H1 (cell line): ENCODE measurements around the gene RAP1B. TPM values are rescaled to one million over a fixed set of nuclear protein-coding genes. Genes with fewer than 3 reads are reported as not detected.

Source experiments
- ASH2L ChIP-seq: fragments of 200-600, 300-600 bp; sonication (generic); IDR thresholded peaks from one replicate; pipeline ENCODE4 v1.7.1; 2017; ENCODE audit warnings: low read length
- BACH1 ChIP-seq: IDR thresholded peaks from 2 replicates; pipeline ENCODE4 v1.6.1; 2012; ENCODE audit warnings: low read length, improper control_type of control experiment
- CBX8 ChIP-seq: fragments of 300-800, 300-1000 bp; sonication (generic); IDR thresholded peaks from 2 replicates; pipeline ENCODE4 v1.7.1; 2016; ENCODE audit warnings: low read depth, low read length, borderline replicate concordance
- CHD1 ChIP-seq: IDR thresholded peaks from 2 replicates; pipeline ENCODE4 v1.6.1; 2012; ENCODE audit warnings: low read depth, low read length, improper control_type of control experiment
- E2F6 ChIP-seq: IDR thresholded peaks from 2 replicates; pipeline ENCODE4 v1.6.1; 2012; ENCODE audit warnings: inconsistent platforms
- EP300 ChIP-seq, 2 experiments: IDR thresholded peaks; 1 replicate in 1 of 2; 2 replicates in 1 of 2; pipeline ENCODE4 v1.6.1; 2011 to 2012; ENCODE audit warnings: low read depth in 2 of 2, low read length in 2 of 2, mild to moderate bottlenecking in 2 of 2, borderline replicate concordance in 1 of 2, inconsistent platforms in 1 of 2, moderate library complexity in 1 of 2
- EZH2 ChIP-seq: fragments of 200-600 bp; sonication (generic); IDR thresholded peaks from 2 replicates; pipeline ENCODE4 v1.7.1; 2012; ENCODE audit warnings: low read depth, mild to moderate bottlenecking, moderate library complexity, low read length, inconsistent platforms; ENCODE audit not compliant: severe bottlenecking
- FOSL1 ChIP-seq: IDR thresholded peaks from 2 replicates; pipeline ENCODE4 v1.6.1; 2011; ENCODE audit warnings: mild to moderate bottlenecking, low read depth, low read length, moderate library complexity; ENCODE audit not compliant: insufficient read depth
- HDAC2 ChIP-seq, 2 experiments: fragments of 300-600 bp in 1 of 2; sonication (generic) in 1 of 2; IDR thresholded peaks; 2 replicates each; pipeline ENCODE4 v1.6.1; 2011 to 2012; ENCODE audit warnings: low read depth in 2 of 2, low read length in 2 of 2, mild to moderate bottlenecking in 2 of 2, moderate library complexity in 2 of 2, borderline replicate concordance in 1 of 2, inconsistent platforms in 1 of 2
- JUN ChIP-seq: IDR thresholded peaks from 2 replicates; pipeline ENCODE4 v1.6.1; 2011; ENCODE audit warnings: low read depth, mild to moderate bottlenecking, improper control_type of control experiment, low read length
- KDM5A ChIP-seq: fragments of 200-600 bp; IDR thresholded peaks from 2 replicates; pipeline ENCODE4 v1.7.1; 2012; ENCODE audit warnings: mild to moderate bottlenecking, low read length, inconsistent platforms, mixed read lengths
- PHF8 ChIP-seq: fragments of 200-600 bp; sonication (generic); conservative IDR thresholded peaks from 2 replicates; pipeline ENCODE4 v1.7.1; 2012; ENCODE audit warnings: low read depth, mild to moderate bottlenecking, inconsistent platforms, low read length, moderate library complexity
- POLR2A ChIP-seq, 2 experiments: IDR thresholded peaks; 1 replicate in 1 of 2; 2 replicates in 1 of 2; pipeline ENCODE4 v1.6.1; 2011; ENCODE audit warnings: low read depth in 2 of 2, low read length in 2 of 2, mild to moderate bottlenecking in 2 of 2; ENCODE audit errors: control extremely low read depth in 1 of 2
- POLR2AphosphoS5 ChIP-seq: IDR thresholded peaks from 2 replicates; pipeline ENCODE4 v1.6.1; 2011; ENCODE audit warnings: low read depth, low read length
- RFX5 ChIP-seq: IDR thresholded peaks from 2 replicates; pipeline ENCODE4 v1.6.1; 2011; ENCODE audit warnings: low read depth, low read length, improper control_type of control experiment, borderline replicate concordance
- SIX5 ChIP-seq: IDR thresholded peaks from 2 replicates; pipeline ENCODE4 v1.6.1; 2011; ENCODE audit warnings: mild to moderate bottlenecking, low read depth, low read length
- SP2 ChIP-seq: IDR thresholded peaks from 2 replicates; pipeline ENCODE4 v1.6.1; 2012; ENCODE audit warnings: mild to moderate bottlenecking, low read length, inconsistent platforms
- TAF7 ChIP-seq: optimal IDR thresholded peaks from 2 replicates; pipeline ENCODE3; 2011; ENCODE audit warnings: low read depth, mild to moderate bottlenecking, inconsistent platforms, low read length, moderate library complexity, borderline replicate concordance
- TCF12 ChIP-seq: IDR thresholded peaks from 2 replicates; pipeline ENCODE4 v1.6.1; 2011; ENCODE audit warnings: low read depth, mild to moderate bottlenecking, low read length
- ZNF274 ChIP-seq: IDR thresholded peaks from 2 replicates; pipeline ENCODE4 v1.7.0; 2012; ENCODE audit warnings: low read length, borderline replicate concordance; ENCODE audit errors: extremely low read depth
- polyA plus RNA-seq, 7 experiments: library from polyadenylated mRNA; depleted of rRNA in 3 of 7; stranded (reverse) in 5 of 7; unstranded in 2 of 7; fragments of >200 nt in 5 of 7; fragments of 200-250 nt in 2 of 7; gene quantifications; 1 replicate in 5 of 7; 2 replicates in 1 of 7; 4 replicates in 1 of 7; pipeline versions ENCODE4 v1.2.1 to v1.2.3, GENCODE V29; 2011 to 2013; ENCODE audit warnings: missing spikeins in 2 of 7, mixed read lengths in 2 of 7
- total RNA-seq: library from RNA; stranded (reverse); fragmentation: NEBNext Ultra II Directional; extraction: Animal tissue kit (Norgen Biotek cat#: 25700); gene quantifications from 2 replicates; pipeline ENCODE4 v1.2.1, GENCODE V29; 2021
- TF ChIP-seq, protein P1 (sequence below): IDR thresholded peaks from 2 replicates; pipeline ENCODE4 v1.6.1; 2012; ENCODE audit warnings: low read length, inconsistent platforms
- TF ChIP-seq, protein P2 (sequence below): IDR thresholded peaks from 2 replicates; pipeline ENCODE4 v1.6.1; 2012; ENCODE audit warnings: inconsistent platforms

The RAP1B gene
- total and polyA plus RNA-seq, 2 of the 8 experiments (the other 6 are each of a cell fraction or from before 2014, with no cell fraction given): 61.4 to 112 TPM

- TF ChIP-seq EP300 (IDR thresholded peaks at IDR 0.05; ENCODE audit: borderline replicate concordance in 1 of 2, low read depth in 2 of 2, low read length in 2 of 2) (no peak), ASH2L (peak; percentile 92), ZNF274 (no peak), HDAC2 (IDR thresholded peaks at IDR 0.05; ENCODE audit: borderline replicate concordance in 1 of 2, low read depth in 2 of 2, low read length in 2 of 2) (peak in 1 of 2 experiments; percentile 46; a peak in 1 of 4 replicates), E2F6 (no peak), TAF7 (peak; percentile 48), CHD1 (no peak), KDM5A (no peak), SIX5 (no peak), RFX5 (no peak), SP2 (no peak), EZH2 (no peak), CBX8 (no peak), POLR2A (IDR thresholded peaks at IDR 0.05; ENCODE audit: control extremely low read depth in 1 of 2, low read depth in 2 of 2, low read length in 2 of 2) (peak; percentile 81 to 97), POLR2AphosphoS5 (peak; percentile 85; the same call in 1 of the 2 replicates), PHF8 (peak; percentile 95), JUN (no peak), BACH1 (no peak; the same call in 1 of the 2 replicates), TCF12 (no peak), FOSL1 (no peak)
- TF ChIP-seq, protein P1, sequence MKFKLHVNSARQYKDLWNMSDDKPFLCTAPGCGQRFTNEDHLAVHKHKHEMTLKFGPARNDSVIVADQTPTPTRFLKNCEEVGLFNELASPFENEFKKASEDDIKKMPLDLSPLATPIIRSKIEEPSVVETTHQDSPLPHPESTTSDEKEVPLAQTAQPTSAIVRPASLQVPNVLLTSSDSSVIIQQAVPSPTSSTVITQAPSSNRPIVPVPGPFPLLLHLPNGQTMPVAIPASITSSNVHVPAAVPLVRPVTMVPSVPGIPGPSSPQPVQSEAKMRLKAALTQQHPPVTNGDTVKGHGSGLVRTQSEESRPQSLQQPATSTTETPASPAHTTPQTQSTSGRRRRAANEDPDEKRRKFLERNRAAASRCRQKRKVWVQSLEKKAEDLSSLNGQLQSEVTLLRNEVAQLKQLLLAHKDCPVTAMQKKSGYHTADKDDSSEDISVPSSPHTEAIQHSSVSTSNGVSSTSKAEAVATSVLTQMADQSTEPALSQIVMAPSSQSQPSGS: no peak
- TF ChIP-seq, protein P2, sequence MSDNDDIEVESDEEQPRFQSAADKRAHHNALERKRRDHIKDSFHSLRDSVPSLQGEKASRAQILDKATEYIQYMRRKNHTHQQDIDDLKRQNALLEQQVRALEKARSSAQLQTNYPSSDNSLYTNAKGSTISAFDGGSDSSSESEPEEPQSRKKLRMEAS: no peak; the same call in 1 of the 2 replicates
These were observed at the start of gene RAP1B (continued) for GRCh38 chr12:68610370-68611093.
